8988T (cell line): ENCODE results near the gene CDH20.

Experiments
- DNase-seq: peaks from one replicate; pipeline ENCODE4 v3.0.0; 2011

Gene CDH20

DNA sequence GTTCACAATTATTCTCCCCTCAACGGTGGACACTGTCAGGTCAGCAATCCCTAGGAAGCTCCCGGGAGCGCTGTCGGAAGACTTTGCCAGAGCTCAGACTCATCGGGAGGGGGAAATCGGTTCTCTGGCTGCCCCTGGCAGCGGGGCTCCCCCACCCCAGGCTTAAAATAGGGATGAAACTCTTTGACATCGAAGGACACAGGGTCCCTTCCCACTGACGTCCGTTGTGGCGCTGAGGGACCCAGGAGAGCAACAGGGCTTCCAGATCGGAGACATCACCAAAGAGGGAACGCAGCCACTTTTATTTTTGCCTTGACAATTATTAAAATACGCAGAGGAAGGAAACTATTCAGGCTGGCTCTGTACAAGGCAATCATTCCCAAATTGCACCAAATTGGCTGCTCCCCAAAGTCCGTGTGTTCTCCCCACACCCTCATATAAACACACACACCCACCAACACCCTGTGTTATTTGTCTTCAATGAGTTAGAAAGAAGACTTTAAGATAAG, 249.0 kb downstream of the CDH20 start:
- DNase-seq = no peak

DNA sequence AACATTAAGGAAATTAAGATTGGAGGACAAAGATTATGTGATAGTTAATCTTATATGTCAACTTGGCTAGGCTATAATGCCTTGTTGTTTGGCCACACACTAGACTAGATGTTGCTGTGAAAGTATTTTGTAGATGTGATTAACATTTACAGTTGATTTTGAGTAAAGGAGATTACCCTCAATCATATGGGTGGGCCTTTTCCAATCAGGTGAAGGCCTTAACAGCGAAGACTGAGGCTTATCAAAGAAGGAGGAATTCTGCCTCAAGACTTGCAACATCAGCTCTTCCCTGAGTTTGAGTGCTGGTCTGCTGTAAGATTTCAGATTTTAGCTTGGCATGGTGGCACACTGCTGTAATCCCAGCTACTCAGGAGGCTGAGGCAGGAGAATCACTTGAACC, 250.3 kb downstream of the CDH20 start:
- no peak for DNase-seq

DNA sequence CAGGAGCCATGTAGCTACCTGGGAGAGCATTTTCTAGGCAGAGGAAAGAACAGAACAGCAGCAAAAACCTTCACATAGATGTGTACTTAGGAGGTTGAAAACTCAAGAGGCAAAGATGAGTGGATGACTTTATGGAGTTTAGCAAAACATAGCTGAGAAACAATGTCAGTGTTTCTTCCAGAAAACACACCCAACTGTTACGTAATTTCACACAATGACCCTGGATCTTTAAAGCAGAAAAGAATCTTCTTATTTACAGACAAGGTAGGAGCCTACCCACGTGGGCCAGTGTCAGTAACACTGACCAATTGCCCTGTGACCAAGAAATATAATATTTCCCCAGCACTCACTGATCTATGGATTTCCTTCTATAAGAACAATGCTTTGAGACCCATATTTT, 254.6 kb downstream of the CDH20 start:
- DNase-seq = no peak

DNA sequence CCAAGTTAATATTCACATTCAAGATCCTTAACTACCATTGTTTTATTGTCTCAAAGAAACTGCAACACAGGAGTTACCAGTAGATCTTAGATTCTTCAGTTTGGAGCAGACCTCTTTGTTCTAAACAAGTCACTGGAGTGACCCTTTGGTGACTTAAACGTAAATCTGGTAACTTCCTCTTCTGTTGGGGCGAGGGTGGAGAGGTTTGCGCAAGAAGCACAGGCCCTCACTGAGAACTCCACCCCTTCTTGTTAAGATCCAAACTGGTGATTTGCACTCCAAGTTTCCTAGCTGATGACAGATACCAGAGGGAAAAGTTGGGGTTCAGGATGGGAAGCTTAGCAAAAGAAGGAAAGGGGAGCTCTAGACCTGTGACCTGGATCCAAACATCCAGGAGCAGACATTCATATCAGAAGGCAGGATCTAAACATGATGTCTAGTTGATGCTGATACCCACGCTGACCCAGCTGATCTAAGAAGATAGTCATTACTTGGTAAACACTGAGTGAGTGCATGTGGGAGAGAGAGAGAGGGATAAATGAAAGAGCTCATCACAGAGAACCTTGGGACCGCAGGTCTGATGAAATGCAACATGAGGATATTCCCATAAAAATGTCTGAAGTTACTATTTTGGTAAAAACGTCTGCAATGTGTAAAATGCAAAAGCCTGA, 256.0 kb downstream of the CDH20 start:
- DNase-seq = no peak

DNA sequence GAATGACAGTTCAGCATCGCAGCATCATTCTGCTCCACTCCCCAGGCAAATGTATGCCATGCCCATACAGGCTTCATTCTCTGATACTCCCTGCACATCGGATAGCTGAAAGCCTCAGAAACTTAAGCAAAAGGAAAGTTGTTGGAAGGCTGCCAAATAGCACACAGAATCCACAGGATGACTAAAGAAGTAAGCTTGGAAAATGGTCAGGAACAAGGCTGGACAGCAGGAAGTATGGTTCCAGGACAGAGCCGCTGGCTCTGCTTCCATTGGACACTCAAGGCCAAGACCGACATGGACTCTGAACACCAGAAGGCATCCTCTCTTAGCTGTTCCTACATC, 256.5 kb downstream of the CDH20 start:
- DNase-seq = no peak

DNA sequence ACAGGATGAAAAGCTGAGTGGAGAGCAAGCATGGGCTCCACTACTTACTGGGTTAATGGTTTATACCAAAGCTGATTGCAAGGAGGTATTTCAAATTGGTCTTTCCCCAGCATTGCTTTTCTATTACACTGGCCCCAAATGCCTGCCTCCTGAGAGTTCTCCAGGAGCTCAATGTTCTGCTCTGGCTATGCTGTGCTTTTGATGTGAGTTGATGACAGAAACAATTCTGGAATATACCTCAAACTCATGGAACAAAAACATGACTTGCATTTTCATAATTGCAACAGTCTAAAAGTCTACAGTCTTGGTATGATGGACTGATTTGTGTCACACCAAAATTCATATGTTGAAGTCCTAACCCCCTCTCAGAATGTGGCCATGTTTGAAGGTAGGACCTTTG, 258.0 kb downstream of the CDH20 start:
- DNase-seq = no peak

DNA sequence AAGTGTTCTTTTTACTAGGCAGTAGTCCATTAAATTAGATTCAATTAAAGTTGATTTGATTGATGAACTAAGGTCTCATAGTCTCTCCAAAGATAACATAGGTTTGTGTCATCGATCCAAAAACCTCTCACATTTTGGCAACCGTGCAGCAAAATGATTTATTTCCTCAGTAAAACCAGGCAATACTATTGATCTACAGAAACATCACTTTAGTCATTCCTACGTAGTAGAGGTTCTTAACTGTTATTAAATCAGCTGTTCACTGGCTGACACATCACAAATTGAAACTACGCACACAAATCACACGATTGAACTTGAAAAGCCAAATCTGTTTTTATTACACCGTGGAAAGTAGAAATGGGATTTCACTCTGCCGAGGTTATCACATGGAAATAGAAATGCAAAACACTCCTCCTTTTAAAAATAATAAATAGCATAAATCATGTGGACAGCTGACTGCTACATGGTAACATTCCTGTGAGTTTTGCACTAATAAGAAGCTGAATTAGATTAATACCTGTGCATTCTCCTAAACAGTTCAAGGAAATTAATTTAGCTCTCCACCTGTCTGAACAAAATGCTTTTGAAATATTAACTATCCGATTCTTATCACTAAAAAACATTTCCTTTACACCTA, 262.5 kb downstream of the CDH20 start:
- DNase-seq = no peak

DNA sequence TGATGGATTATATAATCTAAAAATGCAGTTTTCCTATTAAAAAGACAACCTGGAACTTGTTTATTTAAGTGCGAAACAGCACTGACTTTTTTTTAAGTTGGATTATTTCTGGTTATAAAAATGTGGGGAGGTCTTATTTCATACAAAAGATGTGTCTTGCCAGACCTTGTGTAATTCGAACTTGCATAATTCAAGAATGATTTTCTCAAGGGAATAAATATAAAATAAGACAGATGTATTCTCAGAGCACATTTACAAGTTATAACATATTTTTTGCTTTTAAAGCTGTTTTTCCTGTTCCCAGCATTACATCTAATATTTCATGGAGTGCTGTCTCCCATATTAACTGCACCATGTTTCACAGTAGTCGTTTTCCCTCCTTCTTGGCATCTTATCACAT, 263.1 kb downstream of the CDH20 start:
- DNase-seq = no peak

DNA sequence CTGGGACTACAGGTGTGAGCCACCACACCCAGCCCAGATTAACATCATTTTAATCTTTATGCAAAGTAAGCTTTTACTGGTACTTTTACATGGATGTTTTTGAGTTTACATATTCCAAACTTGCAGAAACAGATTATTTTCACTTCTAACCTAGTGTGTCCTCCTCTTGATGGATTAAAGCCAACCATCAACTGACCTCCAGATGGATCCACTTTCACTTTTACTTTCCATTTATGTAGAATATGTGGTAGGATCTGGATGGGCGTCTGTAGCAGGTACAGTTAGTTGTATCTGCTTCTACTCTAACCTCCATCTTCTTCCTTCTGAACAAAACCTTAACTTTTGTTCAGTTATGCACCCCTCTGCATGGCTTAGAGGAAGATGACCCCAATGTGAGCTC, 264.1 kb downstream of the CDH20 start:
- DNase-seq = no peak

DNA sequence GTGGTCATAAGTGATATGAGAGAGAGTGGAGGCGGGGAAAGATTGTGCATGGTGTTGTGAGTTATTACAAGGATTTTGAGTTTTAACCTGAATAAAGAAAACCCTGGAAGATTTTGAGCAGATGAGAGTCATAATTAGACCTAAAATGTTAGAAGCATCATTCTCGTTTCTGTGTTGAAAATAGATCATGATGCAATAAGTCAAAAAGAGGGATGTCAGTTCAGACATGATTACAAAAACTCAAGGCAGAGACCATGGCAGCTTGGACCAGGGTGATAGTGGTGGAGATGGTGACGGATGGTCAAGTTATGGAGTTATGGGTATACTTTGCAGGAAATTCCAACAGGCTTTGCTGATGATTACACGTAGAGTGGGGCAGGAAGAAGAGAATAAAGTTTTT, 267.2 kb downstream of the CDH20 start:
- DNase-seq = no peak

DNA sequence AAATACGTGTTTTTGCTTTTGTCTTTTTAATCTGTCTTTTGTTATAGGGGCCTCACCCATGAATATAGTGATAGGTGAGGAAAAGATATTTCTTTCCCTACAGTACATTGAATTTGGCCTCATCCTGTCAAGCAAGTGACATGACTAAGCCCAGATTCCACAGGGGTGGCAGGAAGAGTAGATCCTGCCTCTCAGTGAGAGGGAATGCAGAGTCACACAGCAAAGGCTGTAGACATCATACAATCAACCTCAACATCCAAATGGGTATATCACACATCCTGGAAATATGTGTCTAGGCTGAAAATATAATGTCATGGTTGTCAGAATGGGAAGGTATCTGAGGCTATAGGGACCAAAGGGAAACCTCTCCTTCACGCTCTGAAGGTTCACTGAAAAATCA, 269.6 kb downstream of the CDH20 start:
- no peak for DNase-seq
